Measurements from ENCODE around the gene STING1. TPM values are rescaled to one million over a fixed set of nuclear protein-coding genes. Genes with fewer than 3 reads are reported as not detected.

The STING1 gene
- total and polyA plus RNA-seq, 2 of the 13 experiments (the other 11 are each of a cell fraction or from before 2014, with no cell fraction given), result 1.3 to 4.4 TPM

DNA sequence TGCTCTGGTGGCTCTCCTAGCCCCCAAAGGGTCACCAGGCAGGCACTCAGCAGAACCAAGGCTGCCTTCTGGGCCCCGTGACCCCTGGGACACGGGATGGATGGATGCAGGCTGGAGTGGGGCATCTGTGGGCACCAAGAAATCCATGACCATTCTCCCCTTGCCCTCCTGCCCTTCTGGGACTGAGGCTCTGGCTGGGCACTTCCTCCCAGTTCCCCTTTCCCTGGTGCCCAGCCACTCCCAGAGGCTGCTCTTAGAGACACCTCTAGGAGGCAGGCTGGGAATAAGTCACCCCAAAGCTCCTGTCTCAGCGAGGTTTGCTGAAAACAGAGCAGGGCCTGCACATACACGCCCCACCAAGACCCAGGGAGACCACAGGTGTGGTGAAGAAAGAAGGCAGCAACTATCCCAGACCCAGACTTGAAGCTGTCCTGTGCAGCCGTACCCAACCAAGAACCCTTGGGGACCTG lies 943 bp downstream of the STING1 start (continued):
- TF ChIP-seq REXO4 (CRISPR knock-in tag; IDR thresholded peaks at IDR 0.05; ENCODE audit: borderline replicate concordance) (no peak), TBL1XR1 (IDR thresholded peaks at IDR 0.05; ENCODE audit: borderline replicate concordance, low read length, partially characterized antibody) (no peak)

GRCh38 chr5:139481122-139481533 lies 1.4 kb downstream of the STING1 start:
- CTCF ChIA-PET (ENCODE audit: low intra/inter-chr PET ratio, low total read pairs), result no interaction called here
- Histone ChIP-seq H3K4me2 (ENCODE audit: low read depth, low read length) (no peak overlapping the region), H3K36me3 (replicated peaks in 1 of 2; ENCODE audit: control insufficient read depth in 1 of 2, insufficient read depth in 2 of 2, low read length in 2 of 2) (no peaks in the 10 kb centered on the region), H3K27ac (ENCODE audit: extremely low read length, insufficient read depth, low read length) (no peak overlapping the region), H3K27me3 (ENCODE audit: control insufficient read depth in 1 of 2, insufficient read depth in 2 of 2, low read length in 2 of 2) (peaks cover 0 to 3% of the 10 kb centered on the region in 2 experiments; a peak in 1 of 5 replicates), H2AFZ (ENCODE audit: low read length) (no peak overlapping the region), H3K4me1 (ENCODE audit: insufficient read depth, low read length) (peaks cover 18% of the 10 kb centered on the region), H3K9ac (ENCODE audit: insufficient read depth, low read depth, low read length) (no peak overlapping the region), H3K4me3 (replicated peaks in 1 of 3; ENCODE audit: insufficient read depth in 1 of 3, low read depth in 2 of 3, low read length in 3 of 3) (no peak overlapping the region), H3K79me2 (ENCODE audit: insufficient read depth, low read length) (no peaks in the 10 kb centered on the region), H3K9me3 (ENCODE audit: low read length) (no peaks in the 10 kb centered on the region), H4K20me1 (ENCODE audit: insufficient read depth, low read length) (no peaks in the 10 kb centered on the region)
- DNase-seq (ENCODE audit: low spot score), result no peak
- WGBS (ENCODE audit: low lambda C conversion rate), result 86% methylated on average over 9 of the region's 12 CpGs
- no peak for FAIRE-seq
- in situ Hi-C loops (cut with HindIII; ENCODE audit: extremely low pct_ligation_motif_present, low pct_unique_long_range_greater_than_20kb) (no loop called here), intact Hi-C loops (cut with micrococcal nuclease; ENCODE audit: unreplicated experiment) (no loop called here)
- POLR2A ChIA-PET, result interaction anchor here (2.4 to 2.6 kb wide), 2 partner anchors 22 to 42 kb away, joined by 14 to 24 read pairs; partner anchors contain the start of gene DNAJC18
- no TSS peak for BruUV-seq (replicated peaks)
- ATAC-seq, result no peak
- no peak for TF ChIP-seq SMYD3 (CRISPR knock-in tag; IDR thresholded peaks at IDR 0.05)
- TF ChIP-seq CREB3 (CRISPR knock-in tag; IDR thresholded peaks at IDR 0.05), result no peak
- TF ChIP-seq, protein P1, sequence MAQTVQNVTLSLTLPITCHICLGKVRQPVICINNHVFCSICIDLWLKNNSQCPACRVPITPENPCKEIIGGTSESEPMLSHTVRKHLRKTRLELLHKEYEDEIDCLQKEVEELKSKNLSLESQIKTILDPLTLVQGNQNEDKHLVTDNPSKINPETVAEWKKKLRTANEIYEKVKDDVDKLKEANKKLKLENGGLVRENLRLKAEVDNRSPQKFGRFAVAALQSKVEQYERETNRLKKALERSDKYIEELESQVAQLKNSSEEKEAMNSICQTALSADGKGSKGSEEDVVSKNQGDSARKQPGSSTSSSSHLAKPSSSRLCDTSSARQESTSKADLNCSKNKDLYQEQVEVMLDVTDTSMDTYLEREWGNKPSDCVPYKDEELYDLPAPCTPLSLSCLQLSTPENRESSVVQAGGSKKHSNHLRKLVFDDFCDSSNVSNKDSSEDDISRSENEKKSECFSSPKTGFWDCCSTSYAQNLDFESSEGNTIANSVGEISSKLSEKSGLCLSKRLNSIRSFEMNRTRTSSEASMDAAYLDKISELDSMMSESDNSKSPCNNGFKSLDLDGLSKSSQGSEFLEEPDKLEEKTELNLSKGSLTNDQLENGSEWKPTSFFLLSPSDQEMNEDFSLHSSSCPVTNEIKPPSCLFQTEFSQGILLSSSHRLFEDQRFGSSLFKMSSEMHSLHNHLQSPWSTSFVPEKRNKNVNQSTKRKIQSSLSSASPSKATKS (CRISPR knock-in tag; IDR thresholded peaks at IDR 0.05), result no peak
- TF ChIP-seq FOXK1 (CRISPR knock-in tag; IDR thresholded peaks at IDR 0.05; ENCODE audit: borderline replicate concordance, low read depth), result no peak
- TF ChIP-seq RXRB (CRISPR knock-in tag; IDR thresholded peaks at IDR 0.05; ENCODE audit: borderline replicate concordance), result no peak
- TF ChIP-seq THAP9 (CRISPR knock-in tag; IDR thresholded peaks at IDR 0.05; ENCODE audit: borderline replicate concordance), result no peak
- TF ChIP-seq MAF1 (CRISPR knock-in tag; IDR thresholded peaks at IDR 0.05; ENCODE audit: borderline replicate concordance), result no peak
- no peak for TF ChIP-seq ZNF737 (CRISPR knock-in tag; IDR thresholded peaks at IDR 0.05; ENCODE audit: borderline replicate concordance)
- TF ChIP-seq PITX1 (CRISPR knock-in tag; IDR thresholded peaks at IDR 0.05), result no peak
- no peak for TF ChIP-seq ZNF644 (CRISPR knock-in tag; IDR thresholded peaks at IDR 0.05; ENCODE audit: low read depth)
- no peak for TF ChIP-seq TCF12 (IDR thresholded peaks at IDR 0.05)
- no peak for TF ChIP-seq TCF12 (CRISPR knock-in tag; IDR thresholded peaks at IDR 0.05)
- no peak for TF ChIP-seq NFYB (CRISPR knock-in tag; IDR thresholded peaks at IDR 0.05)
- no peak for TF ChIP-seq HNF4G (IDR thresholded peaks at IDR 0.05; ENCODE audit: borderline replicate concordance, low read depth, low read length)
- no peak for TF ChIP-seq HNF4G (CRISPR knock-in tag; IDR thresholded peaks at IDR 0.05; ENCODE audit: borderline replicate concordance, low read depth)
- TF ChIP-seq KLF9 (CRISPR knock-in tag; IDR thresholded peaks at IDR 0.05; ENCODE audit: low read depth), result no peak
- TF ChIP-seq RFX5 (IDR thresholded peaks at IDR 0.05; ENCODE audit: low read depth, low read length), result no peak
- TF ChIP-seq ZNF607 (CRISPR knock-in tag; IDR thresholded peaks at IDR 0.05; ENCODE audit: borderline replicate concordance), result no peak

Data from HepG2 (cell line).